OCI-LY7 (cell line): ENCODE measurements around the gene KCNIP4. TPM values are rescaled to one million over a fixed set of nuclear protein-coding genes. Genes with fewer than 3 reads are reported as not detected.

ENCODE experiments used
- BruUV-seq: library from RNA; stranded (reverse); fragments of 400-500 nt; replicated peaks from 2 replicates; lab custom pipeline; 2021; lab: Mats Ljungman, UMichigan
- CTCF ChIA-PET: fragments of 300-600 bp; sonication (Branson Sonifier 250); formaldehyde crosslinking; loops from one replicate; lab custom pipeline; 2022; ENCODE audit warnings: antibody characterized with exemption; ENCODE audit not compliant: unreplicated experiment; lab: Charles Lee
- POLR2A ChIA-PET: fragments of 300-600 bp; sonication (Branson Sonifier 250); formaldehyde crosslinking; loops from one replicate; lab custom pipeline; 2022; ENCODE audit warnings: antibody characterized with exemption; lab: Charles Lee
- DNase-seq: peaks from one replicate; pipeline ENCODE4 v3.0.0-alpha.2; 2015; ENCODE audit warnings: low spot score
- H2AFZ ChIP-seq: fragments of 200-600 bp; sonication (generic), shearing (Covaris generic); 2 replicates; pipeline ENCODE4 v1.6.1; 2014; ENCODE audit warnings: mild to moderate bottlenecking, antibody characterized with exemption, low read length, moderate library complexity
- H3K27ac ChIP-seq: fragments of 200-600 bp; sonication (generic); 2 replicates; pipeline ENCODE4 v1.5.1; 2014; ENCODE audit warnings: mixed run types, low read depth, mild to moderate bottlenecking, moderate library complexity, low read length, inconsistent platforms; ENCODE audit not compliant: poor library complexity, severe bottlenecking
- H3K36me3 ChIP-seq: fragments of 200-600 bp; sonication (generic); 2 replicates; pipeline ENCODE4 v1.6.1; 2014; ENCODE audit warnings: mild to moderate bottlenecking, antibody characterized with exemption, low read length, moderate library complexity, mixed read lengths; ENCODE audit not compliant: insufficient read depth
- H3K4me1 ChIP-seq: fragments of 200-600 bp; sonication (generic); 2 replicates; pipeline ENCODE4 v1.5.1; 2014; ENCODE audit warnings: mild to moderate bottlenecking, low read length; ENCODE audit not compliant: insufficient read depth, poor library complexity, severe bottlenecking
- H3K4me2 ChIP-seq: fragments of 200-600 bp; sonication (generic); 2 replicates; pipeline ENCODE4 v1.6.1; 2014; ENCODE audit warnings: mild to moderate bottlenecking, low read length
- H3K4me3 ChIP-seq: fragments of 200-600 bp; sonication (generic); 2 replicates; pipeline ENCODE4 v1.5.1; 2014; ENCODE audit warnings: mild to moderate bottlenecking, low read depth, low read length; ENCODE audit not compliant: poor library complexity, severe bottlenecking
- H3K79me2 ChIP-seq: fragments of 200-600 bp; sonication (generic); 2 replicates; pipeline ENCODE4 v1.6.1; 2016; ENCODE audit warnings: low read depth, mild to moderate bottlenecking, low read length, moderate library complexity, mixed read lengths; ENCODE audit not compliant: insufficient read depth
- H3K9me2 ChIP-seq: fragments of 200-600 bp; sonication (generic); 2 replicates; pipeline ENCODE4 v1.6.1; 2016; ENCODE audit warnings: mild to moderate bottlenecking, low read length, mixed read lengths; ENCODE audit not compliant: insufficient read depth
- H3K9me3 ChIP-seq: fragments of 200-600 bp; sonication (generic); 2 replicates; pipeline ENCODE4 v1.6.1; 2014; ENCODE audit warnings: mild to moderate bottlenecking, mixed run types, low read length, mixed read lengths
- H4K20me1 ChIP-seq: fragments of 200-600 bp; sonication (generic); 2 replicates; pipeline ENCODE4 v1.6.1; 2014; ENCODE audit warnings: mild to moderate bottlenecking, antibody characterized with exemption, low read length, moderate library complexity, mixed read lengths; ENCODE audit not compliant: insufficient read depth
- EZH2phosphoT487 ChIP-seq: fragments of 200-600 bp; sonication (generic); IDR thresholded peaks from 2 replicates; pipeline ENCODE4 v1.6.1; 2018; ENCODE audit warnings: low read depth, borderline replicate concordance, mild to moderate bottlenecking, mixed run types, antibody characterized with exemption, low read length, moderate library complexity, mixed read lengths
- intact Hi-C: fragments of 100-400 bp; cut with micrococcal nuclease; formaldehyde crosslinking; loops from one replicate; pipeline ENCODE4 v1.10.0; 2022; ENCODE audit not compliant: unreplicated experiment
- total RNA-seq, 2 experiments: library from RNA; depleted of rRNA in 1 of 2; stranded (reverse); fragments of >200 nt in 1 of 2; shearing (Covaris generic) in 1 of 2; gene quantifications; 2 replicates each; pipeline ENCODE4 v1.2.3, GENCODE V29; 2014 to 2022
- TF ChIP-seq, protein P1 (sequence below): fragments of 200-600 bp; sonication (generic); conservative IDR thresholded peaks from 2 replicates; pipeline ENCODE4 v1.5.1; 2014; ENCODE audit warnings: mild to moderate bottlenecking, antibody characterized with exemption, low read length, moderate library complexity, mixed read lengths

The KCNIP4 gene
- total RNA-seq, 2 experiments from 2014 or later: not detected

DNA sequence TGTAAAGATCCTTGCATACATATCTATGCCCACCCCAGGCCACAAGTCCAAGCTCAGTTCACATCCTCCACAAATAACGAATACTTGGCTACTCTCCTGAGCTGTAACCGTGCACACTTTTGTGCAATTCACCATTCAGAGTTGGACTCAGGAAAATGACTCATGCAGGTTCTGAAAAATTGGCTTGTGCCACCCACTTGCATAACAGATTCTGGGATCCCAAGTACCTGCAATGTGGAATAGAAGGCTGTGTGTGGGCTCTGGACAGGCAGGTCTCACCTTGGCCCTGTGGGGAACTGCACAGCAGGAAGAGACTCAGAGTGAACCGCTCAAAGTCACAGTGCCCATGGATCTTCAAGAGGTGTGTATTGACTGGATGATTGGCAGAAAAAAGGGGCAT is 745.6 kb downstream of the KCNIP4 start:
- H3K4me1 ChIP-seq: no peaks in the 10 kb centered on the region
- intact Hi-C loops: no loop called here
- no peak overlapping the region for H3K4me3 ChIP-seq
- no peaks in the 10 kb centered on the region for H3K9me3 ChIP-seq
- no peaks in the 10 kb centered on the region for H3K9me2 ChIP-seq
- H3K79me2 ChIP-seq: no peaks in the 10 kb centered on the region
- H3K4me2 ChIP-seq: no peak overlapping the region
- ChIA-PET CTCF (no interaction called here), POLR2A (no interaction called here)
- DNase-seq: no peak
- no peaks in the 10 kb centered on the region for H4K20me1 ChIP-seq
- H3K36me3 ChIP-seq: no peaks in the 10 kb centered on the region
- TF ChIP-seq, protein P1, sequence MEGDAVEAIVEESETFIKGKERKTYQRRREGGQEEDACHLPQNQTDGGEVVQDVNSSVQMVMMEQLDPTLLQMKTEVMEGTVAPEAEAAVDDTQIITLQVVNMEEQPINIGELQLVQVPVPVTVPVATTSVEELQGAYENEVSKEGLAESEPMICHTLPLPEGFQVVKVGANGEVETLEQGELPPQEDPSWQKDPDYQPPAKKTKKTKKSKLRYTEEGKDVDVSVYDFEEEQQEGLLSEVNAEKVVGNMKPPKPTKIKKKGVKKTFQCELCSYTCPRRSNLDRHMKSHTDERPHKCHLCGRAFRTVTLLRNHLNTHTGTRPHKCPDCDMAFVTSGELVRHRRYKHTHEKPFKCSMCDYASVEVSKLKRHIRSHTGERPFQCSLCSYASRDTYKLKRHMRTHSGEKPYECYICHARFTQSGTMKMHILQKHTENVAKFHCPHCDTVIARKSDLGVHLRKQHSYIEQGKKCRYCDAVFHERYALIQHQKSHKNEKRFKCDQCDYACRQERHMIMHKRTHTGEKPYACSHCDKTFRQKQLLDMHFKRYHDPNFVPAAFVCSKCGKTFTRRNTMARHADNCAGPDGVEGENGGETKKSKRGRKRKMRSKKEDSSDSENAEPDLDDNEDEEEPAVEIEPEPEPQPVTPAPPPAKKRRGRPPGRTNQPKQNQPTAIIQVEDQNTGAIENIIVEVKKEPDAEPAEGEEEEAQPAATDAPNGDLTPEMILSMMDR: no peak
- no peak for TF ChIP-seq EZH2phosphoT487
- BruUV-seq: no TSS peak
- H3K27ac ChIP-seq: no peak overlapping the region
- H2AFZ ChIP-seq: no peak overlapping the region

DNA sequence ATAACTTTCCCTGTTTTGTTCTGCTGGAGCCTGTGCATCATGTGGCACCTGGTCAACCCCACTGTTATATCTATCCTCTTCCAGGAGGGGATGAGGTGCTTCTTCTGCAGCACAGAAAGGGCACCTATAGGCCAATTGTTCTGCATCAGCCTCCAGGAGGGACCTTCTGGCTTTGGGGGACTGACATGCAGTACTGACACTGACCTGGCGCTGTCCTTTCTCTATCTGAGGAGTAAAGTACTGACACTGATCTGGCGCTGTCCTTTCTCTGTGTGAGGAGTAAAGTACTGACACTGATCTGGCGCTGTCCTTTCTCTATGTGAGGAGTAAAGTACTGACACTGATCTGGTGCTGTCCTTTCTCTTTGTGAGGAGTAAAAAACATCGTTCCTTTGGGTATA is 749.9 kb downstream of the KCNIP4 start:
- no peaks in the 10 kb centered on the region for H3K4me1 ChIP-seq
- no peaks in the 10 kb centered on the region for H3K79me2 ChIP-seq

DNA sequence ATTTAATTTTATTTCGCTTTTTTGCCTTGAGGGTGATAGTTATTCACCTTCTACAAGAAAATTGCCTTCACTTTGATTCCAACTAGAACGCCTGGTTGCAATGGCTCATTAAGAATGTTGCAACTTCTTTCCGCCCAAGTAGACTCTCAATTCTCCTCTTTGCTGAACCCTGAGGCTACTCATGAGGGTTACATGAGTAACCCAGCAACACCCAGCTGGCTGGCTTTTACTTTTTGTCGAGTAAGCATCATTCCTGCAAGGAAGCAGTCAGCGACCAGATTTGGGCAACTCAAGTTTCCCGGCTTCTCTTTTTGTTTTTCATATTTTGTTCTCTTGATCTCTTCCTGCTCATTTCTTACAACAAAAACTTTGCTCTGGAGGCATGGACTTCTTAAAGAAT is 752.9 kb downstream of the KCNIP4 start:
- Histone ChIP-seq H3K79me2 (no peaks in the 10 kb centered on the region), H2AFZ (no peak overlapping the region), H3K27ac (no peak overlapping the region), H3K4me1 (no peaks in the 10 kb centered on the region), H3K36me3 (no peaks in the 10 kb centered on the region), H4K20me1 (no peaks in the 10 kb centered on the region), H3K4me2 (no peak overlapping the region), H3K9me3 (no peaks in the 10 kb centered on the region), H3K9me2 (no peaks in the 10 kb centered on the region), H3K4me3 (no peak overlapping the region)
- intact Hi-C loops: no loop called here
- POLR2A ChIA-PET: interaction anchor here (0.6 kb wide), 2 partner anchors 14 to 524 kb away, joined by 3 read pairs; no protein-coding TSS in a partner anchor
- CTCF ChIA-PET: no interaction called here
- DNase-seq: no peak
- TF ChIP-seq, protein P1: no peak
- TF ChIP-seq EZH2phosphoT487: no peak
- no TSS peak for BruUV-seq

More for the DNA sequence above, 749.9 kb downstream of the KCNIP4 start:
- TF ChIP-seq EZH2phosphoT487: no peak
- TF ChIP-seq, protein P1: no peak
- POLR2A ChIA-PET: no interaction called here
- no peak for DNase-seq
- Histone ChIP-seq H3K4me2 (no peak overlapping the region), H3K9me2 (no peaks in the 10 kb centered on the region), H3K9me3 (no peaks in the 10 kb centered on the region), H3K27ac (no peak overlapping the region), H4K20me1 (no peaks in the 10 kb centered on the region), H3K36me3 (no peaks in the 10 kb centered on the region), H3K4me3 (no peak overlapping the region), H2AFZ (no peak overlapping the region)
- CTCF ChIA-PET: no interaction called here
- BruUV-seq: no TSS peak
- intact Hi-C loops: no loop called here
